ENCODE measurements around the gene KCNN1. TPM values are rescaled to one million over a fixed set of nuclear protein-coding genes. Genes with fewer than 3 reads are reported as not detected.

Gene KCNN1
- total and polyA plus RNA-seq, 2 experiments from 2014 or later = 2.2 to 29.8 TPM

- Histone ChIP-seq H3K9me2 (ENCODE audit: insufficient read depth) (no peaks in the 10 kb centered on the region), H3K36me3 (ENCODE audit: insufficient read depth) (no peaks in the 10 kb centered on the region), H2AFZ (no peak overlapping the region), H3F3A (replicated peaks; ENCODE audit: low read depth) (no peaks in the 10 kb centered on the region), H3K4me3 (no peak overlapping the region), H3K27ac (ENCODE audit: low read depth) (no peak overlapping the region), H3K4me1 (ENCODE audit: insufficient read depth) (no peaks in the 10 kb centered on the region), H3K4me2 (no peak overlapping the region), H4K20me1 (replicated peaks; ENCODE audit: insufficient read depth) (peaks cover 3% of the 10 kb centered on the region; the same call in 1 of the 2 replicates), H3K27me3 (ENCODE audit: insufficient read depth) (no peaks in the 10 kb centered on the region), H3K79me2 (replicated peaks; ENCODE audit: insufficient read depth) (no peaks in the 10 kb centered on the region)
- Mint-ChIP-seq H3K9me3 (no peaks in the 10 kb centered on the region), H3K4me3 (no peak overlapping the region), H3K27me3 (ENCODE audit: insufficient read depth, low read depth, poor library complexity) (peaks cover 20% of the 10 kb centered on the region), H3K36me3 (ENCODE audit: low read depth) (no peaks in the 10 kb centered on the region), H3K27ac (no peak overlapping the region), H3K4me1 (peaks cover 7% of the 10 kb centered on the region; the same call in 1 of the 3 replicates)
- ATAC-seq = no peak
- DNase-seq (ENCODE audit: low spot score) = no peak
- TF ChIP-seq NANOG (IDR thresholded peaks at IDR 0.05; ENCODE audit: borderline replicate concordance) (no peak), EZH2phosphoT487 (IDR thresholded peaks at IDR 0.05; ENCODE audit: unreplicated experiment) (no peak), EZH2 (IDR thresholded peaks at IDR 0.05; ENCODE audit: low read depth, unreplicated experiment) (no peak), CTCF (conservative IDR thresholded peaks at IDR 0.05; ENCODE audit: low read depth in 2 of 2) (no peak), ZNF331 (CRISPR knock-in tag; IDR thresholded peaks at IDR 0.05; ENCODE audit: low read depth) (no peak), ETS1 (IDR thresholded peaks at IDR 0.05) (no peak), POLR2AphosphoS5 (IDR thresholded peaks at IDR 0.05; ENCODE audit: low read depth) (no peak), CREB1 (CRISPR knock-in tag; IDR thresholded peaks at IDR 0.05; ENCODE audit: low read depth) (no peak), ZNF114 (CRISPR knock-in tag; IDR thresholded peaks at IDR 0.05) (no peak), STAT1 (IDR thresholded peaks at IDR 0.05; ENCODE audit: unreplicated experiment) (no peak), JUNB (IDR thresholded peaks at IDR 0.05; ENCODE audit: unreplicated experiment) (no peak)
- TF ChIP-seq, protein P1, sequence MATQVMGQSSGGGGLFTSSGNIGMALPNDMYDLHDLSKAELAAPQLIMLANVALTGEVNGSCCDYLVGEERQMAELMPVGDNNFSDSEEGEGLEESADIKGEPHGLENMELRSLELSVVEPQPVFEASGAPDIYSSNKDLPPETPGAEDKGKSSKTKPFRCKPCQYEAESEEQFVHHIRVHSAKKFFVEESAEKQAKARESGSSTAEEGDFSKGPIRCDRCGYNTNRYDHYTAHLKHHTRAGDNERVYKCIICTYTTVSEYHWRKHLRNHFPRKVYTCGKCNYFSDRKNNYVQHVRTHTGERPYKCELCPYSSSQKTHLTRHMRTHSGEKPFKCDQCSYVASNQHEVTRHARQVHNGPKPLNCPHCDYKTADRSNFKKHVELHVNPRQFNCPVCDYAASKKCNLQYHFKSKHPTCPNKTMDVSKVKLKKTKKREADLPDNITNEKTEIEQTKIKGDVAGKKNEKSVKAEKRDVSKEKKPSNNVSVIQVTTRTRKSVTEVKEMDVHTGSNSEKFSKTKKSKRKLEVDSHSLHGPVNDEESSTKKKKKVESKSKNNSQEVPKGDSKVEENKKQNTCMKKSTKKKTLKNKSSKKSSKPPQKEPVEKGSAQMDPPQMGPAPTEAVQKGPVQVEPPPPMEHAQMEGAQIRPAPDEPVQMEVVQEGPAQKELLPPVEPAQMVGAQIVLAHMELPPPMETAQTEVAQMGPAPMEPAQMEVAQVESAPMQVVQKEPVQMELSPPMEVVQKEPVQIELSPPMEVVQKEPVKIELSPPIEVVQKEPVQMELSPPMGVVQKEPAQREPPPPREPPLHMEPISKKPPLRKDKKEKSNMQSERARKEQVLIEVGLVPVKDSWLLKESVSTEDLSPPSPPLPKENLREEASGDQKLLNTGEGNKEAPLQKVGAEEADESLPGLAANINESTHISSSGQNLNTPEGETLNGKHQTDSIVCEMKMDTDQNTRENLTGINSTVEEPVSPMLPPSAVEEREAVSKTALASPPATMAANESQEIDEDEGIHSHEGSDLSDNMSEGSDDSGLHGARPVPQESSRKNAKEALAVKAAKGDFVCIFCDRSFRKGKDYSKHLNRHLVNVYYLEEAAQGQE (IDR thresholded peaks at IDR 0.05; ENCODE audit: unreplicated experiment) = no peak
- TF ChIP-seq, protein P2, sequence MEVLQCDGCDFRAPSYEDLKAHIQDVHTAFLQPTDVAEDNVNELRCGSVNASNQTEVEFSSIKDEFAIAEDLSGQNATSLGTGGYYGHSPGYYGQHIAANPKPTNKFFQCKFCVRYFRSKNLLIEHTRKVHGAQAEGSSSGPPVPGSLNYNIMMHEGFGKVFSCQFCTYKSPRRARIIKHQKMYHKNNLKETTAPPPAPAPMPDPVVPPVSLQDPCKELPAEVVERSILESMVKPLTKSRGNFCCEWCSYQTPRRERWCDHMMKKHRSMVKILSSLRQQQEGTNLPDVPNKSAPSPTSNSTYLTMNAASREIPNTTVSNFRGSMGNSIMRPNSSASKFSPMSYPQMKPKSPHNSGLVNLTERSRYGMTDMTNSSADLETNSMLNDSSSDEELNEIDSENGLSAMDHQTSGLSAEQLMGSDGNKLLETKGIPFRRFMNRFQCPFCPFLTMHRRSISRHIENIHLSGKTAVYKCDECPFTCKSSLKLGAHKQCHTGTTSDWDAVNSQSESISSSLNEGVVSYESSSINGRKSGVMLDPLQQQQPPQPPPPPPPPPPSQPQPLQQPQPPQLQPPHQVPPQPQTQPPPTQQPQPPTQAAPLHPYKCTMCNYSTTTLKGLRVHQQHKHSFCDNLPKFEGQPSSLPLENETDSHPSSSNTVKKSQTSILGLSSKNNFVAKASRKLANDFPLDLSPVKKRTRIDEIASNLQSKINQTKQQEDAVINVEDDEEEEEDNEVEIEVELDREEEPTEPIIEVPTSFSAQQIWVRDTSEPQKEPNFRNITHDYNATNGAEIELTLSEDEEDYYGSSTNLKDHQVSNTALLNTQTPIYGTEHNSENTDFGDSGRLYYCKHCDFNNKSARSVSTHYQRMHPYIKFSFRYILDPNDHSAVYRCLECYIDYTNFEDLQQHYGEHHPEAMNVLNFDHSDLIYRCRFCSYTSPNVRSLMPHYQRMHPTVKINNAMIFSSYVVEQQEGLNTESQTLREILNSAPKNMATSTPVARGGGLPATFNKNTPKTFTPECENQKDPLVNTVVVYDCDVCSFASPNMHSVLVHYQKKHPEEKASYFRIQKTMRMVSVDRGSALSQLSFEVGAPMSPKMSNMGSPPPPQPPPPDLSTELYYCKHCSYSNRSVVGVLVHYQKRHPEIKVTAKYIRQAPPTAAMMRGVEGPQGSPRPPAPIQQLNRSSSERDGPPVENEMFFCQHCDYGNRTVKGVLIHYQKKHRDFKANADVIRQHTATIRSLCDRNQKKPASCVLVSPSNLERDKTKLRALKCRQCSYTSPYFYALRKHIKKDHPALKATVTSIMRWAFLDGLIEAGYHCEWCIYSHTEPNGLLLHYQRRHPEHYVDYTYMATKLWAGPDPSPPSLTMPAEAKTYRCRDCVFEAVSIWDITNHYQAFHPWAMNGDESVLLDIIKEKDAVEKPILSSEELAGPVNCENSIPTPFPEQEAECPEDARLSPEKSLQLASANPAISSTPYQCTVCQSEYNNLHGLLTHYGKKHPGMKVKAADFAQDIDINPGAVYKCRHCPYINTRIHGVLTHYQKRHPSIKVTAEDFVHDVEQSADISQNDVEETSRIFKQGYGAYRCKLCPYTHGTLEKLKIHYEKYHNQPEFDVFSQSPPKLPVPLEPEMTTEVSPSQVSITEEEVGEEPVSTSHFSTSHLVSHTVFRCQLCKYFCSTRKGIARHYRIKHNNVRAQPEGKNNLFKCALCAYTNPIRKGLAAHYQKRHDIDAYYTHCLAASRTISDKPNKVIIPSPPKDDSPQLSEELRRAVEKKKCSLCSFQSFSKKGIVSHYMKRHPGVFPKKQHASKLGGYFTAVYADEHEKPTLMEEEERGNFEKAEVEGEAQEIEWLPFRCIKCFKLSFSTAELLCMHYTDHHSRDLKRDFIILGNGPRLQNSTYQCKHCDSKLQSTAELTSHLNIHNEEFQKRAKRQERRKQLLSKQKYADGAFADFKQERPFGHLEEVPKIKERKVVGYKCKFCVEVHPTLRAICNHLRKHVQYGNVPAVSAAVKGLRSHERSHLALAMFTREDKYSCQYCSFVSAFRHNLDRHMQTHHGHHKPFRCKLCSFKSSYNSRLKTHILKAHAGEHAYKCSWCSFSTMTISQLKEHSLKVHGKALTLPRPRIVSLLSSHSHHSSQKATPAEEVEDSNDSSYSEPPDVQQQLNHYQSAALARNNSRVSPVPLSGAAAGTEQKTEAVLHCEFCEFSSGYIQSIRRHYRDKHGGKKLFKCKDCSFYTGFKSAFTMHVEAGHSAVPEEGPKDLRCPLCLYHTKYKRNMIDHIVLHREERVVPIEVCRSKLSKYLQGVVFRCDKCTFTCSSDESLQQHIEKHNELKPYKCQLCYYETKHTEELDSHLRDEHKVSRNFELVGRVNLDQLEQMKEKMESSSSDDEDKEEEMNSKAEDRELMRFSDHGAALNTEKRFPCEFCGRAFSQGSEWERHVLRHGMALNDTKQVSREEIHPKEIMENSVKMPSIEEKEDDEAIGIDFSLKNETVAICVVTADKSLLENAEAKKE (CRISPR knock-in tag; IDR thresholded peaks at IDR 0.05) = no peak
These were observed 21.3 kb downstream of the KCNN1 start for GRCh38 chr19:17988161-17988560.
